ENCODE data around the gene LRRC8E.
"Not testable (repeated sequence)": the region's sequence is repeated elsewhere in the genome, so short reads cannot be mapped to it uniquely, and the experiment has no call there.

Gene LRRC8E

GRCh38 chr19:7888826-7889217, 512 bp downstream of the LRRC8E start:
- no peak for DNase-seq

GRCh38 chr19:7893362-7894101, 5.2 kb downstream of the LRRC8E start:
- DNase-seq, result not testable (repeated sequence)

- no peak for DNase-seq
Observed at GRCh38 chr19:7894612-7895309, 6.5 kb downstream of the LRRC8E start.

- no peak for DNase-seq
Observed at GRCh38 chr19:7895565-7895964, 7.3 kb downstream of the LRRC8E start.

- DNase-seq, result no peak
Observed at GRCh38 chr19:7897292-7897691, 9.0 kb downstream of the LRRC8E start.

GRCh38 chr19:7898967-7899366, 10.7 kb downstream of the LRRC8E start:
- DNase-seq, result no peak

- DNase-seq, result no peak
Observed at GRCh38 chr19:7899751-7900378, 11.6 kb downstream of the LRRC8E start.

- no peak for DNase-seq
Observed at GRCh38 chr19:7900401-7900870, 12.1 kb downstream of the LRRC8E start.

- no peak for DNase-seq
Observed at GRCh38 chr19:7900931-7901330, 12.6 kb downstream of the LRRC8E start.

GRCh38 chr19:7901337-7901736, 13.0 kb downstream of the LRRC8E start:
- no peak for DNase-seq

GRCh38 chr19:7902796-7903243, 14.5 kb downstream of the LRRC8E start:
- no peak for DNase-seq

GRCh38 chr19:7903244-7904073, 15.1 kb downstream of the LRRC8E start, which contains the start of gene MAP2K7:
MAP2K7 (plus strand) TSS chr19:7903877; CDS start chr19:7903945, 68 bp downstream.
- DNase-seq, result peak; percentile 99 to 100 (median 100)

GRCh38 chr19:7904074-7905020, 16.0 kb downstream of the LRRC8E start:
- DNase-seq, result peak in 4 of 5 experiments; percentile 49 to 96 (median 72)

- DNase-seq, result no peak
Observed at GRCh38 chr19:7905268-7905667, 17.0 kb downstream of the LRRC8E start.

GRCh38 chr19:7905859-7906258, 17.5 kb downstream of the LRRC8E start:
- no peak for DNase-seq

GRCh38 chr19:7907122-7907521, 18.8 kb downstream of the LRRC8E start:
- DNase-seq, result no peak

GRCh38 chr19:7907544-7907943, 19.2 kb downstream of the LRRC8E start:
- DNase-seq, result no peak

GRCh38 chr19:7908078-7908699, 19.9 kb downstream of the LRRC8E start:
- no peak for DNase-seq

- no peak for DNase-seq
Observed at GRCh38 chr19:7908742-7909461, 20.6 kb downstream of the LRRC8E start.

GRCh38 chr19:7909471-7910067, 21.3 kb downstream of the LRRC8E start:
- no peak for DNase-seq

All from T-helper 2 cell (primary cell).